Activated CD4-positive, CD25-positive, alpha-beta regulatory T cell treated with anti-CD3 and anti-CD28 coated beads, Interleukin-2, amount 50 U/mL, for 16 hours (primary cell): ENCODE data around the gene UBASH3B.

Experiments used
- DNase-seq: peaks from one replicate; pipeline ENCODE4 v3.0.0-alpha.2; 2020; ENCODE audit warnings: low read depth, low spot score

Gene UBASH3B

DNA sequence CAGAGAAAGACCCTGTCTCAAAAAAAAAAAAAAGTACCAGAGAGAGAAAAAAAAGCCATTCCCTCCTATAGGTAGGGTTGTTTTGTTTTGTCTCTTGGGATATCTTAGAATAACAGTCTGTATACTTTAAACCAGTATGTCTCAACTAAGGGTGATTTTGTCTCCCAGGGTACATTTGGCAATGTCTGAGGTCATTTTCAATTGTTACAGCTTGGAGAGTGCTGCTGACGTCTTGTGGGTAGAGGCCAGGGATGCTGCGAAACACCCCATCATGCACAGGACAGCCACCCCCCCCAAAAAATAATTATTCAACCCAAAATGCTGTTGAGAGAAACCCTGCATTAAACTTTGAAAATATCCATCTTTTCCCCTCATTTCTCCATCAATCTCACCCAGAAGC, 126.7 kb downstream of the UBASH3B start:
- DNase-seq = no peak

DNA sequence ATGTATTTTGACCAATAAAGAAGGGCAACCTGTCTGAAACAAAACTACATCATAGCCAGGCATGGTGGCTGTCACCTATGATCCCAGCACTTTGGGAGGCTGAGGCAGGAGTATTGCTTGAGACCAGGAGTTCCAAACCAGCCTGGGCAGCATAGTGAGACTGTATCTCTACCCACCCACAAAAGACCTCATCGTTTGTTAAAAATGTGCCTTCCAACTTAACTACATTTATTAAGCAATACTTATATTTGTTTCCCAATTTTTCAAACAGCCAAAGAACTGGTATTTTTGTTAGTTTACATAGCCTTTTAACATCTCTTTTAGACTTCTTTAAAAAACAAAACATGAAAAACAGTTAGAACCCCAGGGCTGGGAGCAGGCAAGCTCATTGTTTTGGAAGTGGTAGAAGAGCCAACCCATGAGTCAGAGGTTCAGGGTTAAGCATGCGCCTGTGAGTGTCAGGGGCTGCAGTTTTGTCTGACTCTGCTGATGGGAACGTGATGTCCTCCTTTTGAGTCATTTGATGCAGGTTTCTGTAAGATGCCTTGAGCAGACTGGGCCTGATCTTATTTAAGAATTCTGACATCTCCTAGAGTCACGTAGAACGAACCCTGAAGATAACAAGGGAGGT, 128.9 kb downstream of the UBASH3B start:
- no peak for DNase-seq

DNA sequence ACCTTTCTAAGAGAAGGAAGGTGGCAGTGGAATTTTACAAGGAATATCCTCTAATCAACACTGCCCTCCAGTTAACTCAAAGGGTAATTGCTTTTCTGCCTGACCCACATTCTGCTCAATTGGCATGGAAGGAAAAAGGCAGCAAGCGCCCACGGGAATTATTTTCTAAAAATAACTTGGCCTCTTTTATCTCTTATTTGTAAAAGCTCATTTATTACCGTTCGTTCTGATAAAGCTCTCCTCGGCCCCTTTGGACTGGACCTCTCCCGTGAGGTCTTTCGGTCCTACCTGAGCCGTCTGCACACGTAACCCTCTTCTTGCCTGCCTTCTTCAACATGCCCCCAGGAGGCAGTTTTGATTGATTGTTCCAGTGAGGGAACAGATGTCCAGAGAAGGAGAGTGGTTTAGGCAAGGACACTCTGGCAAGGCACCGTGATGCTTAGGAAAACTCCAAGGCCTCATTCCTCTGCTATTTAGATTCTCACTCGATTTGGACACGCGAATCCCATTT, 129.6 kb downstream of the UBASH3B start:
- DNase-seq = no peak

DNA sequence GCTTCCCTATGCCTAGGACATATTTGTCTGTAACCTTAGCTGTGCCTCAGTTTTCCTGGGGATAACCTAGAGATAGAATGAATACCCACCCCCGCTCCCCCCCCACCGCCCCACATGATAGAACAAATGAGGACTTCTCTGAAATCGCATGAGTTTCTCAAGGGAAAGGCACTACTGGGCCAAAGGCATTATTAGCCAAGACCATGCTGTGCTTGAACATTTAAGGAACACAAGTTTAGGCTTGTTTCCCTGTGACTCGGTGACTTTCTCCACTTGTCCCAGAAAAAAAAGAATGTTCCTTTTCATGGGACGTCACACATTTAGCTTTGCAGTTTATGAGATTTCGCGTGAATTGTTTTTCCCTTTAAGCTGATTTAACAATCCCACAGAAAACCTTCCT, 131.4 kb downstream of the UBASH3B start:
- no peak for DNase-seq

DNA sequence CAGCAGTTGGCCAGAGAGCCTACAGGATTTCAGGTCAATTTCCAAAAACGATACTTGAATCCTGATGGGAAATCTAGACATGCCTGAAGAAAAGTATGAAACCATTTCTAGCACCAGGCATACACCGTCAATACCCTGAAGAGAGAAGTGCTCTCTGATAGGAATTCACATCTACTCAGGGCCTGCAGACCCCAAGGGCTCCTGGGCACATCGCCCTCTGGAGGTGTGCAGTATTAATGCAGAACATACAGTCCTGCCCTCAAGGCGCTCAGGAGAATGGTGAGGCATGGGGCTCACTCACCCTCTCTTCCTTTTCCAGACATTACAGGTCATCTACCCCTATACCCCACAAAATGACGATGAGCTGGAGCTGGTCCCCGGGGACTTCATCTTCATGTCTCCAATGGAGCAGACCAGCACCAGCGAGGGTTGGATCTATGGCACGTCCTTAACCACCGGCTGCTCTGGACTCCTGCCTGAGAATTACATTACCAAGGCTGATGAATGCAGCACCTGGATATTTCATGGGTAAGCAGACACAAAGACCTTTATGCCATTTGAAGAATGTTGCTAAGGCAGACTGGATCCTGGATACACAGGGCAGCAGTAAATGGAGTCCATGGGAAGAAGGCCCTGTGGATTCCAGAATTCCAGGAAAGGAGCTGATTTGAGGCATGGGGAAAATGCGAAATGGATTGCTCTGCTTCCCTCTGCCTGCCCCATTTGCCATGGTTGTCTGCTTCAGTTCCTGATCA, 133.4 kb downstream of the UBASH3B start:
- no peak for DNase-seq

DNA sequence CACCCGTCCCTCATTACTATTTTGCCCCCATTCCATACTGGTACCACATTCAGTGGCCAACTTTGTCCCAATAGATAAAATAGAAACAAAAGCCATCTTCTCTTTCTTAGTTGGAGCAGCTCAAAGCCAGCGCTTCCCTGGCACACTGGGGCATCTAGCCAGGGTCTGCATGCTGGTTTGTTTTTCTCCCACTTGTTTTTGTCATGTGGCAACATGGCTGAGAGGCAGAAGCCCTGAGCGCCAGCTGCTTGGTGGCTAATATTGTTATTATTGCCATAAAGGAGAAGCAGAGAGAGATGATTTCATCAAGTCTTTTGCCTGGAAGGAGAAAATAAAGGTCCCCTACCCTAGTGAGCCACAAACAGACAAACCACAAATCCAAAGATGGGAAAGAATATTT, 134.4 kb downstream of the UBASH3B start:
- no peak for DNase-seq

DNA sequence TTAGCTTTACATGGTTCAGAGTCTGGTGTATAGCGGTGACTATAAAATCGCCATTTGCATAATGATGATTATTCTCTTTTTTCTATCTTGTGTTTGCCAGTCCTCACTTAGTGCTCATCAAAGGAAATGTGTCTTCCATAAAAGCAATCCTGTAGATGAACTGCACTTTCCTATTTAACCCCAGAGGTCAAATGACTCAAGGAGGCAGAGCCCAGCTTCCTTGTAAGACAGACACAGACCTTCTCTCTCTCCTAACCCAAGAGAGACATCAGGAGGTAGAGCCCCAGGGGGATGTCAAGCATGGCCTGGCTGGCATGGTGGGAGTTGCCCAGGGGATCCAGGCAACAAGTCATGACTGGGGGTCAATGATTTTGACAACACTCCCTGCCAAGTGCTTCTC, 135.9 kb downstream of the UBASH3B start:
- DNase-seq = no peak

DNA sequence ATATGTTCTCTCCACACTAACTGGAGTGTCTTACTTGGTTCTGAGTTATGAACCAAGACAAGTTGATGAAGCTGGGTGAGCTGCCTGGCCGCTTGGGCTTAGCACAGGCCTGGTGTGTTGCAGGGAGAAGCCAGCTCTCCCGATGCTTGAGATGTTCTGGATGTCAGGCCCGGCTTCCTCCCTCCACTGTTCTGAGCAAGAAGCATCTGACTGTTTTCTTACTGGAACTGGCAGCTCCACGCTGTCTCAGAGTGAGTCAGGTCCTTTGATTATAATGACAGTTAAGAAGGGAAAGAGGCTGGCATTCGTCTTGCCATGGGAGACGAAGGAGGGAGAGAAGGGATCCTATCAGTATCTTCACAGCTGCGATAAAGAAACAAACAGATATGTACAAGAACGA, 136.3 kb downstream of the UBASH3B start:
- DNase-seq = no peak

DNA sequence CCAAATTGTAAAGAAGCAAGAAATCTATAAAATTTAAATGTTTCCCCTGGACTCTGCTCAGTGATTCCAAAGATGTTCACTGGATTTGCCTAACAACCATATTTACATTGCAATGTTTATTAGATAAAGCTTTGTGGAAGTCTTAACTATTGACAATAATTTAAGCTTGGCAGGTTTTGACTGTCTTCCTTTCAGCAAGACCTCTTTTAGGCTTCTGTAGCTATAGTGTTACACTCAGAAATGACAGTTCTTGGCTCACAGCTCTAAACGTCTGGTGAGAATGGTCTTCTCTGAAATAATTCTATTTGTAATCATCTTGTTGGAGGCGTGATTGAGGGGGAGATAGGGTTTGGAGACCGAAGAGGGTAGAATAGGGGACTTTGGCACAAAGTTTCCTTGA, 138.0 kb downstream of the UBASH3B start:
- DNase-seq = no peak

DNA sequence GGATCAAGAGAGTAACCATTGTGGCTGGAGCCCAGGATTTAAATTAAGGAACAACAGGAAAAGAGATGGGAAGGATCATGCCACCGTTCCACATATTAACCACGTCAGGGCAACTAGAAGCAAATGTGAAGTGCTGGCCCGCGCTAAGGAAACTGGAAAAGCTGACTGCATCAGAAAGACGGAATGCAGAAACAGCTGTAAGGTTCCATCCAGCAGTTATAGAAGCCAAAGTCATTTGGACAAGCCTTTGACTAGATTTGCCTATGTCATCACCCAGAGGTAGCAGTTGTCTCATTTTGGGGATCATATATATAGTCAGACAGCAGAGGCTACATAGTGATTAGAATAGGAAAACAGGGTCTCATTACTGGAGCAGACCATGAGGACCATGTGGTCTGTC, 139.8 kb downstream of the UBASH3B start:
- no peak for DNase-seq

DNA sequence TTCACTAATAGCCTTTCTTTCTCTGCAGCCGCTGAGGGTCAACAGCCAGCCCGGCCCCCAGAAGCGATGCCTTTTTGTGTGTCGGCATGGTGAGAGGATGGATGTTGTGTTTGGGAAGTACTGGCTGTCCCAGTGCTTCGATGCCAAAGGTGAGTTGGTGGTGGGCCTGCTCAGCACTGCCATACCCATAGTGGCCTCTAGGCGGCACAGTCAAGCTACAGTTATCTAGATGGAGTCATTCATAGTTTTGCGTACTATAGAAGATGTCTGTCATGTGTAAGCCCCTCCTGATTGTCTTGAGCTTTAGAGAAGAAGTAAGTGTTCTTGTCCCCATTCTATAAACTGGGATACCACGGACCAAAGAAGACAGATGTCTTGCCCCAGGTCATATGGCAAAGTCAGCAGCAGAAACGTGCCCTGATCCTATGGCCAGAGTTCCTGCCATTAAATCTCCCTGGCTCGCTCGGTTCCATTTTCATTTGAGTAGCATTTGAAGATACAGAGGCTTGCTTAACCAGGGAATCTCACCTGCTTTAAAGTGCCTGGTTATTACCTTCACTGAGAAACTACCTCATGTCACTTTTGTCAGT, 140.7 kb downstream of the UBASH3B start:
- peak; percentile 23 for DNase-seq

DNA sequence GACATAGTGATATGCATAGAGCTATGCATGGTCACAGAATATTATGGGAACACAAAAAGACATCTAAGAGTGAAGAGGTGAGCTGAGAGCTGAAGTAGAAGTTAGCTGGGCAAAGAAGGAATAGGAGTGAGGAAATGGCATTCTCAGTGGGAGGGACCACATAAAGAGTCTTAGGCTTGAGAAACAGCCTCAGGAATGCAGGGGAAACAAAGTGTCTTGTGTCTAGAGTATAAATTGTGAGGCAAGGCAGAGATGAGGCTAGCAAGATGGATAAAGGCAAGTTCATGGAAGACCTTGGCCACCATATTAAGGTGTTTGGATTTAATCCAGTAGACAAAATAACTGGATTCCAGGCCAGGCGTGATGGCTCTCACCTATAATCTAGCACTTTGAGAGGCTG, 142.1 kb downstream of the UBASH3B start:
- DNase-seq = no peak

DNA sequence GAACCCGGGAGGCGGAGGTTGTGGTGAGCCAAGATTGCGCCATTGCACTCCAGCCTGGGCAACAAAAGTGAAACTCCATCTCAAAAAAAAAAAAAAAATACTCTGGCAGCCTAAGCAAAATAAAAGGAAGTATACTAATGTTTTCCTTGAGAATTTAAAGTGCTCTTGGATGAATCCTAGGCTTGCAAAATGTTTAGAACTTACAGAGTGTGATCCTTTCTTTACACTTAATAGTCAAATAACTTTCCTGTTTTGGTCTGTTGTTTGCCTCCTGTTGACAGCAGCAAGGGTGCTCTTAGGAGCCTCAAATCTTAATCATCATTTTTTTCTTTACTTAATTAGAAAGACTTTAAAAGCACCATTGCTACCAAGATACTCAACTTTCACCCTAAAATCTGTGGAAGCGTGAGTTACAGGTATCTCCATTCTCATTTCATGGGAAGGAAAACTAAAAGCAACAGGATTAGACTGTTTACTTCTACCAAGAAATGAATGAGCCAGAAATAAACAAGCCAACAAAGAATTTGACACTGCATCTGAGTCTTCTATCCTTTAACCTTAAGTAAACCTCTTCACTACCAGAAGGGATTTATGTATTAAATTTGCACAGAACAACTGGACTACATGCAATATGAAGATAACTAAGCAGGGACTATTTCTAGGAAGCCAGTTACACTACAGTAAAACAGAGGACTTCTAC, 144.0 kb downstream of the UBASH3B start:
- DNase-seq = no peak

DNA sequence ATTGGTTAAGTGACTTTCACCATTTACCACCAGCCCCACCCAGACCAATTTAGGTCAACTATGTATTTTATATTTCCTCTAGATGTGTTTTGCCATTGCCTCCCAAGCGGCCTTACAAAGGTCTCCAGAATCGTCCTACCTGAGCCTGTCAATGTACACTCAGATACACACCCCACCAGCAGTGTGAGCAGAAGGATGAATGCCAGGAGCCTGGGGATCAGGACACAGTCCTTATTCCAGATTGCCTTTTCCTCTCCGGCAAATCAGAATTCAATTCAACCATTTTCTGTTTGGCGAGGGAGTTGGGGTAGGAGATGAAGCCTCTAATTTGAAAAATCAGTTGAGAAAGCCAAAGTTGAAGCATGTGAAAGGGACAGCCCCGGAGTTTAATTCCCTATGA, 147.4 kb downstream of the UBASH3B start:
- no peak for DNase-seq

DNA sequence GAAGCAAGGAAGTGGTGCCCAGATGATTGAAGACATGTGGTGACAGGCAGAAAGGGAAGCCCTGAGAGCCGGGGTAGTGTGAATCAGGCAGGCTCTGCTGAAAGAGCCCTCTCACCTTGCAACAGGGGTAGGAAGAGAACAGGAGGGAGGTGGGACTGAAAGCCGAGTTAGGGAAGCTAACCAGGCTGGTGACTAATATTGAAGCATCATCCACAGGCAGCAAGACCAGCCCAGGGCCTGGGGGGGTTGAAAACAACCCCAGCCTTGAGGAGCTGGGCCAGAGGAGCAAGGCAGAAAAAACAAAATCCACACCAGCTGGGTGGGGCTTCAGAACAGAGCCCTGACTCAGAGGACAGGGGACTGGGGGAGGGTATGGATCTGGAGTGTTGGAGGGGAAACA, 147.8 kb downstream of the UBASH3B start:
- DNase-seq = no peak

DNA sequence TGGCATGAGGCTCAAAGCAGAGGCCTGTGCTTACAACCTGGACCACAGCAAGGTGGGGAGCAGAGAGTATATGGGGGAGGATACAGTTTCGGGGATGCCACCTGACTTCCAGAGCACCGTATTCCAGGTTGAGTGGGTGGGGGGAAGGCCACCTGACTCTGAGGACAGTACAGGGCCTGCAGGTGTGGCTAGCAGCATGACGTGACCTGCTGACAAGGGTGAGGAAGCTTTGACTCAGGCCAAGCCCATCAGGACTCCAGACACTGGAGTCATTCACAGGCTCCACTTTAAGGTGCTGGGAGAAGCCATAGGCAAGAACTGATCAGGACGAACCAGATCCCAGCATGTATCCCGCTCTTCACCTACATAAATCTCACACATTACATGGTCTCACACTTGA, 148.2 kb downstream of the UBASH3B start:
- DNase-seq = no peak

DNA sequence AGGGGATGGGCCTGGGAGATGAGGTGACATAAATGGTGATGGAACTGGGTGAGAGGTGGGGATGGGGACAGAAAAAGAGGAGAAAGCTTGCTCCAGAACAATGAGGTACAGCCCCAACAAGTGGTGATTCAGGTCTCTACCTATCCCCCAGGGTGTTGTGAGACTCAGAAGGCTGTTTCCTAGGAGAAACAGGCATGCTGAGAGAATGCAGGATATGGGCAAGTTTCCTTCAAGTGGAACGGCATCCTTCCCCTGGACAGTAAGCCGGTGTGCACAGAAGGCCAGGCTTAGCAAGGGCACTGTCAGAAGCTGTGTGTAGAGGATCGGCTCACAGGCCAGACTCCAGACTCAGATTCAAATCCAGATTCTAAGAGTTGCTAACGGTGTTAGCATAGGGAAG, 148.6 kb downstream of the UBASH3B start:
- no peak for DNase-seq

DNA sequence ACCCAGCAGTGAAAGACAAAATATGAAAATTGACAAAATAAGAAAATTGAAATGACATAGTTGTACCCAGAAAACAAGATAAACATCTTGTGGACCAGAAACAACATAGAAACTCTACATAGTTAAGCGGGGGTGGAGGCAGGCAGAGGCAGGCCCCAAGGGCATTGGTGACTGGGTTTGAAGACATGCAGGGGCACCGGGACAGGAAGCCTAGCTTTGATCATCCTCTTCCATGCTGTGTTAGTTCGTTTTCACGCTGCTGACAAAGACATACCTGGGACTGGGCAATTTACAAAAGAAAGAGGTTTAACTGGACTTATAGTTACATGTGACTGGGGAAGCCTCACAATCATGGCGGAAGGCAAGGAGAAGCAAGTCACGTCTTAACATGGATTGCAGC, 149.3 kb downstream of the UBASH3B start:
- DNase-seq = no peak

DNA sequence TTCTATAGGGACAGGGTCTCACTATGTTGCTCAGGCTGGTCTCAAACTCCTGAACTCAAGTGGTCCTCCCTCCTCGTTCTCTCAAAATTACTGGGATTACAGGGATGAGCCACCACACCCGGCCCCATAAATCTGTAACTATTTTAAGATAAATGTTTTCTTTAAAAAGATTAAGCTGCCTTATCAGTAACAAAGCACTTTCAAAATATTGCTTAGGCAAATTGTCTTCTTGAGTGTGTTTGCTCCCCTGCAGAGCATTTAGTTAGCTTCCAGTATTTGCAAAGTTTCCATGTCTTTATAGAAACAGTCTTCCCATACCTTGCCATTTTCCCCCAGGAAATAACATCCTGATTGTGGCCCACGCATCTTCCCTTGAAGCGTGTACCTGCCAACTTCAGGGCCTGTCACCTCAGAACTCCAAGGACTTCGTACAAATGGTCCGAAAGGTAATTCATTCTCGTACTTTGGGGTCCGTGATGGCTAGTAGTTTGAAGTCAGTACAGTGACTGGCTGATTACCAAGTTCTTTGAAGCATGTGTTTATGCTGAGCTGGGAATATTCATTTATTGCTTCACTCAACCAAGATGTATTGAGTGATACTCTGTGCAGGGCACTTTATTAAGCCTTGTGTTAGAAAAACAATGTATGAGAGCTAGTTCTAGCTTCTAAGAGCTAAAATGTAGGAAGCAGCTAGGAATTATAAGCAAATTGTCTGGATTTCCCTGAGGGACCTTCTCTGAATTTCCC, 152.4 kb downstream of the UBASH3B start:
- DNase-seq = no peak

DNA sequence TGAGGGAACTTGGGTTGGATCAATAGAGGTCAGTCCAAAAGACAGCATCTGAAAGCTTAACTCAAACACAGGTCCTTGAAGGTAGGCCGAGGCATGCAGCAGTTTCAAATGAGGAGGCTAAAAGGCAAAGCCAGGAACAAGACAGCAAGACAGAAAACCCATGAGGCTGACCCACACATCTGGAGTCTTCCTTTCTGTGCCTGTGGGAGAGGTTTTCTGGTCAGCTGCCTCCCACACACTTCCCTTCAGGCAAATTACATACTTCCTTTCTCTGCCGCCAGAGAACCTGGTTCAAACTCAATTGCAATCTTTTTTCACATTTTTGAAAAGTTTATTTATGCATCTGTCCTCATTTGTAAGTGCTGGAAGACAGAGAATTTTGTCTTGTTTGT, 153.0 kb downstream of the UBASH3B start:
- DNase-seq = no peak

DNA sequence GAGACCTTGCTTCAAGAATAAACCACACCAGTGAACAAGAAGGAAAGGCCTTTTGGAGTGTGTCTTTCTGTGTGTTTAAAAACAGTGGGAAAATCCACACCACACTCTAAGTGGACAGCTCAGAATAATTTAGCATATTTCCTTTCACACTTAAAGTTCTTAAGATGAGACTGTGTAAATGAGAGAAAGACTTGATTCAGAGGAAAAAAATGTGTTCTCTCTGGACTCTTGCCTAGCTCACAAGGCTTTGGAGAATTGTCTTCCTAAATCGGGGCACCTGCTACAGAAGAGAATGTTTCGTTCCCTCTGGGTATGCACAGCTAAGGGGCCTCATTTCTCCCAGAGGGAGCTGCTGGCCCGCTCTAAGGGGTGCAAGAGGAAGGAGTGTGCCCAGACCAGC, 154.3 kb downstream of the UBASH3B start:
- DNase-seq = no peak

DNA sequence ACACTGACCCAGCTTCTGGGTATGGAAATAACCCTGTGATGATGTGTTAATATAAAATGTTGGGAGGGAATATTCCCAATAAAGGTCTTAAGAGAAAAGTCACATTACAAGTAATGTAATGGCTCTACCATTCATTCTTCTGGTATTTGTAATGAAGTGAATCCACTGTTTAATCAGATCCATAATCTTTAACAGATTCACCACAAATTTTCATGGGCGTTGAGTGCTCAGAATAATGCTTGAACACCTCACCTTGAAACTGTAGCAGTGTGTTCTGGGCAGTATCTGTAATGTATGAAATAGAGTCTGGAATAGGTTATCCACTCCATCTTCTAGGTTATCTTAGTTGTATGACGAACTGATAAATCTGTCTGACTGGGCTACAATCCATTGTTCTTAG, 156.2 kb downstream of the UBASH3B start:
- no peak for DNase-seq
